ENCODE measurements around the gene SH3TC2.
"Not testable (repeated sequence)": the region's sequence is repeated elsewhere in the genome, so short reads cannot be mapped to it uniquely, and the experiment has no call there.

SH3TC2 gene

GRCh38 chr5:149063017-149063687, at the start of gene SH3TC2:
Gene SH3TC2 (minus strand): TSS chr5:149063062. CDS start chr5:149063022, 40 bp downstream.
- H3K36me3 Mint-ChIP-seq (ENCODE audit: low read depth) = no peaks in the 10 kb centered on the region
- H3K4me1 Mint-ChIP-seq (ENCODE audit: low read depth) = peaks cover 36% of the 10 kb centered on the region
- no peaks in the 10 kb centered on the region for H3K9me3 Mint-ChIP-seq
- H3K27ac Mint-ChIP-seq = peak within 1 kb of the TSS; percentile 16
- no peaks in the 10 kb centered on the region for H3K27me3 Mint-ChIP-seq
- intact Hi-C loops (cut with micrococcal nuclease) = no loop called here
- H3K4me3 Mint-ChIP-seq = no peak within 1 kb of the TSS

- peaks cover 24% of the 10 kb centered on the region for H3K4me1 Mint-ChIP-seq (ENCODE audit: low read depth)
- intact Hi-C loops (cut with micrococcal nuclease) = loop anchor here (5.0 to 10.0 kb wide), 3 partner anchors 113 to 666 kb away; no protein-coding TSS in a partner anchor
- no peak overlapping the region for H3K4me3 Mint-ChIP-seq
- no peak overlapping the region for H3K27ac Mint-ChIP-seq
- H3K36me3 Mint-ChIP-seq (ENCODE audit: low read depth) = no peaks in the 10 kb centered on the region
- no peaks in the 10 kb centered on the region for H3K27me3 Mint-ChIP-seq
- no peaks in the 10 kb centered on the region for H3K9me3 Mint-ChIP-seq
Observed at GRCh38 chr5:149110406-149110805, 47.5 kb upstream of the SH3TC2 start.

DNA sequence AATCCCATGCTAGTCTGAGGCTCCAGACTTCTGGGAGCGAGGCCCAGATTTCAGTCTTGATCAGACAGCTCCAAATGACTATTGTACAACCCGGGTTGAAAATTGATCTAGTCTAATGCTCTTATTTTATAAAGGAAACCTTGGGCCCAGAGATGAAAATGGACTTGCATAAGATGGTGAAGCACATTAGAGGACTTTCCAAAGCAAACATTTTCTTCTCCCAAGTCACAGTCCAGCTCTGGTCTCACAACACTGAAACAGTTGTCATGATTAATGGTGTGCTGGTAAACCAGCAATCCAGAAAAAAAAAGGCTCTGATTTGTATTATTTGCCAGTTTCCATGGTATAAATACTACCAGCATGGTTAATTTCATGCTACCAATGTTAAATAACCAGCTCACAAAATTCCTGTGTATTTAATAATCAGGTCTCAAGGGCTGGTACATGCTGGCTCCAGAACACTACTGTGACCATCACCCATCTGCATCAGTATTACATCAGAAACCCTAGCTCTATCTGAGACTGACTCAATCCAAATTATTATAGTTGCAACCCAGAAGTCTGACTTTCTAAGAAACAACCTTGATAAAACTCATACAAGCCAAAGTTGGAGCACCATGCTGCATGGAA, 45.9 kb upstream of the SH3TC2 start:
- Mint-ChIP-seq H3K9me3 (no peaks in the 10 kb centered on the region), H3K36me3 (ENCODE audit: low read depth) (no peaks in the 10 kb centered on the region), H3K4me3 (no peak overlapping the region), H3K27me3 (no peaks in the 10 kb centered on the region), H3K27ac (no peak overlapping the region), H3K4me1 (ENCODE audit: low read depth) (peaks cover 9% of the 10 kb centered on the region)
- intact Hi-C loops (cut with micrococcal nuclease) = no loop called here

DNA sequence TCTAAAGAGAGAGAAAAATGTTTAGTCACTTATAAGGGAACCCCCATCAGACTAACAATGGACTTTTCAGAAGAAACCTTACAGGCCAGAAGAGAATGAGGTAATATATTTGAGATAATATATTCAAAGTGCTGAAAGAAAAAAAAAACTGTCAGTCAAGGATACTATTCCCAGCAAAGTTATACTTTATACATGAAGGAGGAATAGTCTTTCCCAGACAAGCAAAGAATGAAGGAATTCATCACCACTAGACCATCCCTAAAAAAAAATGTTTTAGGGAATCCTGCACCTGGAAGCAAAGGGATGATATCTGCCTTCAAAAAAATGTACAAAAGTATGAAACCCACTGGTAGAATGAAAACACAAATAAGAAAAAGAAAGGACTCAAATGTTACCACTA, 37.5 kb upstream of the SH3TC2 start:
- no peak overlapping the region for H3K4me3 Mint-ChIP-seq
- peaks cover 47% of the 10 kb centered on the region for H3K9me3 Mint-ChIP-seq
- H3K27me3 Mint-ChIP-seq = no peaks in the 10 kb centered on the region
- no peaks in the 10 kb centered on the region for H3K36me3 Mint-ChIP-seq (ENCODE audit: low read depth)
- no peak overlapping the region for H3K27ac Mint-ChIP-seq
- no peaks in the 10 kb centered on the region for H3K4me1 Mint-ChIP-seq (ENCODE audit: low read depth)
- intact Hi-C loops (cut with micrococcal nuclease) = no loop called here

- Mint-ChIP-seq H3K36me3 (ENCODE audit: low read depth) (no peaks in the 10 kb centered on the region), H3K27ac (no peak overlapping the region), H3K4me1 (ENCODE audit: low read depth) (no peaks in the 10 kb centered on the region), H3K27me3 (no peaks in the 10 kb centered on the region), H3K4me3 (no peak overlapping the region), H3K9me3 (peaks cover 48% of the 10 kb centered on the region)
- intact Hi-C loops (cut with micrococcal nuclease) = no loop called here
Observed at GRCh38 chr5:149099920-149100319, 37.1 kb upstream of the SH3TC2 start.

- H3K4me1 Mint-ChIP-seq (ENCODE audit: low read depth) = no peaks in the 10 kb centered on the region
- H3K9me3 Mint-ChIP-seq = peaks cover 47% of the 10 kb centered on the region
- no peak overlapping the region for H3K27ac Mint-ChIP-seq
- no peak overlapping the region for H3K4me3 Mint-ChIP-seq
- intact Hi-C loops (cut with micrococcal nuclease) = no loop called here
- H3K27me3 Mint-ChIP-seq = no peaks in the 10 kb centered on the region
- no peaks in the 10 kb centered on the region for H3K36me3 Mint-ChIP-seq (ENCODE audit: low read depth)
Observed at GRCh38 chr5:149094996-149095395, 32.1 kb upstream of the SH3TC2 start.

- no peaks in the 10 kb centered on the region for H3K4me1 Mint-ChIP-seq (ENCODE audit: low read depth)
- H3K9me3 Mint-ChIP-seq = peaks cover 34% of the 10 kb centered on the region
- H3K4me3 Mint-ChIP-seq = no peak overlapping the region
- no peaks in the 10 kb centered on the region for H3K27me3 Mint-ChIP-seq
- intact Hi-C loops (cut with micrococcal nuclease) = no loop called here
- H3K27ac Mint-ChIP-seq = no peak overlapping the region
- H3K36me3 Mint-ChIP-seq (ENCODE audit: low read depth) = no peaks in the 10 kb centered on the region
Observed at GRCh38 chr5:149093625-149094024, 30.8 kb upstream of the SH3TC2 start.

DNA sequence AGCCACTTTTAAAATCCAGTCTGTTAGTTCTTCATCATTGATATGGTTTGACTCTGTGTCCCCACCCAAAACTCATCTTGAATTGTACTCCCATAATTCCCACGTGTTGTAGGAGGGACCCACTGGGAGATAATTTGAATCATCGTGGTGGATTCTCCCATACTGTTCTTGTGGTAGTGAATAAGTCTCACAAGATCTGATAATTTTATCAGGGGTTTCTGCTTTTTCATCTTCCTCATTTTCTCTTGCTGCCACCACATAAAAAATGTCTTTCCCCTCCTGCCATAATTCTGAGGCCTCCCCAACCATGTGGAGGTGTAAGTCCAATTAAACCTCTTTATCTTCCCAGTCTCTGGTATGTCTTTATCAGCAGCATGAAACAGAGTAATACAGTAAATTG, 26.9 kb upstream of the SH3TC2 start:
- Mint-ChIP-seq H3K4me3 (no peak overlapping the region), H3K9me3 (peaks cover 12% of the 10 kb centered on the region), H3K27me3 (no peaks in the 10 kb centered on the region), H3K4me1 (ENCODE audit: low read depth) (no peaks in the 10 kb centered on the region), H3K27ac (no peak overlapping the region), H3K36me3 (ENCODE audit: low read depth) (no peaks in the 10 kb centered on the region)
- intact Hi-C loops (cut with micrococcal nuclease) = no loop called here

DNA sequence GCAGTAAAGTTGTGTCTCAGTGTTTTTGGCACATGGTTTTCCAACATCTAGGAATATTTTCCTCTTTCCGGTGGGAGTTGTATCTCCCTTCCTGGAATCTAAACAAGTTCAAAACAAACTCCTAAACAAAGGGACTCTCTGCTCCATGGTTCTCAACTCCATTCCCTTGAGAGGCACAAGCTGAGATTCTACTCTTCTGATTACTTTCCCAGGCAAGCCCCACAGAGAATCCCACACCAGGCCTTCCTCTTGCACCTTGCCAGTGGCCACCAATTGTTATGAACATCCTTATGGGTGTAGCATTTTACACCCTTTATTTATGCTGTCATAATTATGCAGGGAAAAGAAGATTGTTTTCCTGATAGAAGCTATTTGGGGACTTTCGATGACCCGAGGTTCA, 25.8 kb upstream of the SH3TC2 start:
- intact Hi-C loops (cut with micrococcal nuclease) = no loop called here
- no peak overlapping the region for H3K27ac Mint-ChIP-seq
- no peaks in the 10 kb centered on the region for H3K27me3 Mint-ChIP-seq
- H3K4me3 Mint-ChIP-seq = no peak overlapping the region
- peaks cover 12% of the 10 kb centered on the region for H3K9me3 Mint-ChIP-seq
- no peaks in the 10 kb centered on the region for H3K4me1 Mint-ChIP-seq (ENCODE audit: low read depth)
- H3K36me3 Mint-ChIP-seq (ENCODE audit: low read depth) = no peaks in the 10 kb centered on the region

DNA sequence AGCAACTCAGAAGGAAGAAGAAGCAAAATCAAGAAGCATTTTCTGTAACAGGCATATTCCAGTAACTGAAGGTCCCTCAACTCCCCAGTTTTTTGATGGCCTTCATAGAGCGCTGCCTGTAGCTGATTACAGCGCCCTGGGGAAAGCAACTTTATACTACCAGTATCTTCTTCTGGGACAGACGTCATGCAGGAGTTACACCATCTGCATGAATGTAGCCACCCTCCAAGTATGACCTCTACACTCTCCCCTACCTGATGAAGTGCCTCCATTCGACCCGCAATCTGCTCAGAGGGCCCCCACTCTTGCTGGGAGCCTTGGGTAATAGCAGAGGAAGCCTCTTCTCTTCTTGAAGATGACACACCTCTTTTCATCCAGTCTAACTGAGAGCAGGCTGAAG, 21.0 kb upstream of the SH3TC2 start:
- Mint-ChIP-seq H3K9me3 (no peaks in the 10 kb centered on the region), H3K36me3 (ENCODE audit: low read depth) (no peaks in the 10 kb centered on the region), H3K27ac (no peak overlapping the region), H3K4me1 (ENCODE audit: low read depth) (no peaks in the 10 kb centered on the region), H3K27me3 (no peaks in the 10 kb centered on the region), H3K4me3 (no peak overlapping the region)
- intact Hi-C loops (cut with micrococcal nuclease) = no loop called here

- intact Hi-C loops (cut with micrococcal nuclease) = no loop called here
- Mint-ChIP-seq H3K9me3 (no peaks in the 10 kb centered on the region), H3K4me3 (no peak overlapping the region), H3K27me3 (no peaks in the 10 kb centered on the region), H3K4me1 (ENCODE audit: low read depth) (no peaks in the 10 kb centered on the region), H3K27ac (no peak overlapping the region), H3K36me3 (ENCODE audit: low read depth) (no peaks in the 10 kb centered on the region)
Observed at GRCh38 chr5:149082271-149082670, 19.4 kb upstream of the SH3TC2 start.

DNA sequence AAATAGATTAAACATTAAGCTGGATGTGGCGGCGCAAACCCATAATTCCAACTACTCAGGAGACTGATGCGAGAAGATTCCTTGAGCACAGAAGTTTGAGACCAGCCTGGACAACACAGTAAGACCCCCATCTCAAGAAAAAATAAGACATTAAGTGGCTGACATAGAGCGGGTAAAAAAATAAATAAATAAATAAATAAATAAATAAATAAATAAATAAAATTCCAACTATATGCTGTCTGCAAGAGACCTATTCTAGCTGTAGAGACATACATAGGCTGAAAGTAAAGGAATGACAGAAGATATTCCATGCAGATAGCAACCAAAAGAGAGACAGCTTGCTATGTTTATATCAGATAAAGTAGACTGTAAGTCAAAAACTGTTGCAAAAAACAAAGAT, 17.4 kb upstream of the SH3TC2 start:
- no peaks in the 10 kb centered on the region for H3K27me3 Mint-ChIP-seq
- H3K9me3 Mint-ChIP-seq = peaks cover 7% of the 10 kb centered on the region
- no peak overlapping the region for H3K4me3 Mint-ChIP-seq
- no peak overlapping the region for H3K27ac Mint-ChIP-seq
- no peaks in the 10 kb centered on the region for H3K36me3 Mint-ChIP-seq (ENCODE audit: low read depth)
- intact Hi-C loops (cut with micrococcal nuclease) = no loop called here
- no peaks in the 10 kb centered on the region for H3K4me1 Mint-ChIP-seq (ENCODE audit: low read depth)

DNA sequence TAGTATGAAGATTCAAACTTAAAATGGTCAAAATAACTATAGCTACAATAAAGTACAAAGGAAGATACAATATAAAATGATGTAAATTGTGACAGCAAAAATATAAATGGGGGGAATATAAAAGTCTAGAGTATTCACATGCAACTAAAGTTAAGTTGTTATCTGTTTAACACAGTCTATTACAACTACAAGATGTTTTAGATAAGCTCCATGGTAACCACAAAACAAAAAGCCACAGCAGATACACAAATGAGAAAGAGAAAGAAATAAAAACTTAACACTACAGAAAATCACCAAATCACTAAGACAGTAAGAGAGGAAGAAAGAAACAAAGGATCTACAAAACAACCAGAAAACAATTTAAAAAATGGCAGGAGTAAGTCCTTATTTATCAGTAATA, 17.0 kb upstream of the SH3TC2 start:
- intact Hi-C loops (cut with micrococcal nuclease) = no loop called here
- no peak overlapping the region for H3K27ac Mint-ChIP-seq
- H3K4me3 Mint-ChIP-seq = no peak overlapping the region
- H3K4me1 Mint-ChIP-seq (ENCODE audit: low read depth) = no peaks in the 10 kb centered on the region
- no peaks in the 10 kb centered on the region for H3K36me3 Mint-ChIP-seq (ENCODE audit: low read depth)
- peaks cover 7% of the 10 kb centered on the region for H3K9me3 Mint-ChIP-seq
- no peaks in the 10 kb centered on the region for H3K27me3 Mint-ChIP-seq

GRCh38 chr5:149074071-149074470, 11.2 kb upstream of the SH3TC2 start:
- H3K4me3 Mint-ChIP-seq; H3K4me1 Mint-ChIP-seq (ENCODE audit: low read depth); intact Hi-C loops (cut with micrococcal nuclease): not testable (repeated sequence)

GRCh38 chr5:149073213-149073612, 10.4 kb upstream of the SH3TC2 start:
- Mint-ChIP-seq H3K4me3 (no peak overlapping the region), H3K9me3 (peaks cover 14% of the 10 kb centered on the region), H3K27ac (no peak overlapping the region), H3K36me3 (ENCODE audit: low read depth) (no peaks in the 10 kb centered on the region), H3K27me3 (no peaks in the 10 kb centered on the region), H3K4me1 (ENCODE audit: low read depth) (no peaks in the 10 kb centered on the region)
- intact Hi-C loops (cut with micrococcal nuclease) = no loop called here

More at GRCh38 chr5:149074071-149074470, 11.2 kb upstream of the SH3TC2 start:
- not testable (repeated sequence) for H3K36me3 Mint-ChIP-seq (ENCODE audit: low read depth); H3K27ac Mint-ChIP-seq; H3K27me3 Mint-ChIP-seq
- H3K9me3 Mint-ChIP-seq = peaks cover 14% of the 10 kb centered on the region

All from dendritic cell treated with granulocyte-macrophage colony-stimulating factor and Interleukin-4, amounts not matched to agents 40 ng/mL and 50 ng/mL, for 4 days (primary cell).